Transverse colon (tissue), 3 donors: ENCODE measurements around the gene SETD3.

Experiments used
- POLR2A ChIP-seq: fragments of 450-650 bp; IDR thresholded peaks from one replicate; pipeline ENCODE4 v1.6.1; 2016; ENCODE audit warnings: antibody characterized with exemption, mild to moderate bottlenecking, moderate library complexity
- TF ChIP-seq, protein P1 (sequence below), 5 experiments: fragments of 200-600 bp in 3 of 5; fragments of 450-650 bp in 2 of 5; sonication (generic) in 3 of 5; IDR thresholded peaks; 1 replicate in 2 of 5; 2 replicates in 3 of 5; pipeline ENCODE4 v1.5.1; 2016 to 2017; ENCODE audit warnings: antibody characterized with exemption in 5 of 5, inconsistent platforms in 3 of 5, mild to moderate bottlenecking in 2 of 5, moderate library complexity in 1 of 5

DNA sequence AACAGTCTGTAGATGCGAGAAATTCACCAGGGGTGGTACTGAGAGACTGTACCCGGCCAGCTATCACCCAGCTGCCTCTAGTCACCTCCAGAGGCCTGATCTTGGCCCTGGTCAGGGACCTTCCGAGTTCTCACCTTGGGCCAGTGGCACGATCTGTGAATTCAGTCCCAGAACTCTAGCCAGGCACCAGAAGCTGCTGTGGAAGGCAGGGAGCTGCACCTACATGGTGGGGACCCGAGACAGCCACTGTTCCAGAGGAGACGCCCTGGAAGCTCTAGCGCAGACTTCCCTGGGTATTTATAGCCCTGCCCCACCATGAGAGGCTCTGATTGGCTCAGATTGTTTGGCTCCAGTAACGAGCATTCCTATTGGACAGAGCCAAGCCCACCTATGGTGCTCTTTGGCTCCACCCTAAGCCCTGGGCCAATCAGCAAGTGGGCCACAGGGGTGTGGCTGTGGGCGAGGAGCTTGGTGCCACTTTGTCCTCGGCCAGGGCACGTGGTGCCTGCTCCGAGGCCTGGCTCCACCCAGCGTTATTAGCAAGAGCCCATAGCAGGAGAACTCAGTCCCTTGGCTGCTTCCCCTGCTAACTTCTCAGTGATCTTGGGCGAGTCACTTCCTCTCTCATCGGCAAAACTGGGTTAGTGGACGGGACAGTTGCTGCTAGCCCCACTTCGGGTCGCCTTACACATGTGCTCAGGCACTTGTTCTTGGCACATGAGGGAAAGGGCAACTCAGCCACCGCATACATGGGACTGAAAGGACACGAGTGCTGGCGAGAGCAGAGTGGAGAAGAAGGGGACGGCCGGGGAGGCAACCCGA, 119.7 kb downstream of the SETD3 start:
- TF ChIP-seq POLR2A: no peak
- TF ChIP-seq, protein P1, sequence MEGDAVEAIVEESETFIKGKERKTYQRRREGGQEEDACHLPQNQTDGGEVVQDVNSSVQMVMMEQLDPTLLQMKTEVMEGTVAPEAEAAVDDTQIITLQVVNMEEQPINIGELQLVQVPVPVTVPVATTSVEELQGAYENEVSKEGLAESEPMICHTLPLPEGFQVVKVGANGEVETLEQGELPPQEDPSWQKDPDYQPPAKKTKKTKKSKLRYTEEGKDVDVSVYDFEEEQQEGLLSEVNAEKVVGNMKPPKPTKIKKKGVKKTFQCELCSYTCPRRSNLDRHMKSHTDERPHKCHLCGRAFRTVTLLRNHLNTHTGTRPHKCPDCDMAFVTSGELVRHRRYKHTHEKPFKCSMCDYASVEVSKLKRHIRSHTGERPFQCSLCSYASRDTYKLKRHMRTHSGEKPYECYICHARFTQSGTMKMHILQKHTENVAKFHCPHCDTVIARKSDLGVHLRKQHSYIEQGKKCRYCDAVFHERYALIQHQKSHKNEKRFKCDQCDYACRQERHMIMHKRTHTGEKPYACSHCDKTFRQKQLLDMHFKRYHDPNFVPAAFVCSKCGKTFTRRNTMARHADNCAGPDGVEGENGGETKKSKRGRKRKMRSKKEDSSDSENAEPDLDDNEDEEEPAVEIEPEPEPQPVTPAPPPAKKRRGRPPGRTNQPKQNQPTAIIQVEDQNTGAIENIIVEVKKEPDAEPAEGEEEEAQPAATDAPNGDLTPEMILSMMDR (IDR thresholded peaks at IDR 0.05): no peak
